Motor neuron (in vitro differentiated cells): Measurements from ENCODE around the gene LCN10. TPM values are rescaled to one million over a fixed set of nuclear protein-coding genes. Genes with fewer than 3 reads are reported as not detected.
"Not testable (repeated sequence)": the region's sequence is repeated elsewhere in the genome, so short reads cannot be mapped to it uniquely, and the experiment has no call there.

Experiments used
- ATAC-seq, 8 experiments: fragments of 200-7000 bp; cut with Tn5 transposase; replicated peaks in 6 of 8; 2 replicates each; pipeline ENCODE4 v1.8.0; 2021; ENCODE audit warnings: mild to moderate bottlenecking in 8 of 8, moderate library complexity in 8 of 8
- H3K27ac ChIP-seq, 2 donors: fragments of 250-450 bp; sonication (Bioruptor Pico); 2 replicates each; pipeline ENCODE4 v1.9.0; 2021; ENCODE audit warnings: antibody characterized with exemption in 2 of 2, mild to moderate bottlenecking in 2 of 2, moderate library complexity in 1 of 2
- H3K4me1 ChIP-seq, 2 donors: fragments of 250-450 bp; sonication (Bioruptor Pico); replicated peaks in 1 of 2; 2 replicates each; pipeline ENCODE4 v1.6.1; 2021; ENCODE audit warnings: antibody characterized with exemption in 2 of 2, mild to moderate bottlenecking in 2 of 2, moderate library complexity in 1 of 2
- H3K4me3 ChIP-seq, 5 donors: fragments of 250-450 bp; sonication (Bioruptor Pico); 2 replicates each; pipeline ENCODE4 v1.9.0; 2021; ENCODE audit warnings: antibody characterized with exemption in 5 of 5, mild to moderate bottlenecking in 5 of 5, moderate library complexity in 4 of 5
- WGBS, 10 experiments: fragments of 450-650 bp; shearing (Covaris generic); methylation state at CpG; one replicate each; pipeline ENCODE4 v1.0.0; 2022; 5-methylcytosine and 5-hydroxymethylcytosine counted together
- in situ Hi-C, 9 experiments: fragments of 400-800 bp; cut with MboI; loops; one replicate each; pipeline ENCODE4 v1.15.0; 2021; ENCODE audit warnings: low sequenced_read_pairs in 9 of 9, low pct_unique_long_range_greater_than_20kb in 2 of 9; ENCODE audit not compliant: unreplicated experiment in 9 of 9
- total RNA-seq, 8 experiments: library from RNA; unstranded; fragments of 300-600 nt; gene quantifications; 2 replicates each; pipeline versions ENCODE4 v1.2.3 to v1.2.4, GENCODE V29; 2022

The LCN10 gene
- total RNA-seq, 8 experiments from 2014 or later: 0.05 to 1.7 (median 0.38) TPM

DNA sequence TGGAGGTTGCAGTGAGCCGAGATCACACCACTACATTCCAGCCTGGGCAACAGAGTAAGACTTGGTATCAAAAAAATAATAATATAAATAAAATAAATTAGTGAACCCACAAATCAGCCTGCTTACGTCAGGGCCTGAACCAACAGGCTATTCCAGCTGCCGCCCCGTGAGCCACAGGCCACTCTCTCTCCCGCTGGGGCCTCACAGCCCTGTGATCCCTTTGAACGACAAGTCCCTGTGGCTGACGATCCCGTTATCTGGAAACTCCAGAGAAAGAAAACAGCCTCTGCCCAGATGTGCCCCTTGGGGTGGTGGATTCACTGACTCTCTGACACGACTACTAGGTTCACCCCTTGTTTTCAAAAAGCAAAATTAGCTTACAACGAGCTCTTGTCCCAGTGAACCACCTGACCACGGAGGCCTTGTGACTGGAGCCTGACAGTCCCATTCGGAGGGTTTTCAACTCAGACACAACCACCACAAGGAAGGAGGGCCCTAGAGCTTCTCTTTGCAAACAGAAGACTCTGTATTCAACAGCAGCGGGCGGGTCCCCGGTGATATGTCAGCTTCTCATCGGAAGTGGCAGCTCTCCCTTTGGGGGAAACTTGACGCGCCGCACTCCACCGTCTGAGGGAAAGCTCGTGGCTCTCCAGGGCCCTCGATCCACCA lies 34.8 kb downstream of the LCN10 start:
- no peak overlapping the region for H3K27ac ChIP-seq
- in situ Hi-C loops: no loop called here
- 63 to 83% (median 74%) methylated on average over 2 to 13 of the region's 22 CpGs; no CpG with 5 or more reads in 2 of the 10 experiments for WGBS, 10 experiments
- H3K4me3 ChIP-seq: no peak overlapping the region
- no peak for ATAC-seq
- peaks cover 0 to 9% of the 10 kb centered on the region in 2 donors for H3K4me1 ChIP-seq

DNA sequence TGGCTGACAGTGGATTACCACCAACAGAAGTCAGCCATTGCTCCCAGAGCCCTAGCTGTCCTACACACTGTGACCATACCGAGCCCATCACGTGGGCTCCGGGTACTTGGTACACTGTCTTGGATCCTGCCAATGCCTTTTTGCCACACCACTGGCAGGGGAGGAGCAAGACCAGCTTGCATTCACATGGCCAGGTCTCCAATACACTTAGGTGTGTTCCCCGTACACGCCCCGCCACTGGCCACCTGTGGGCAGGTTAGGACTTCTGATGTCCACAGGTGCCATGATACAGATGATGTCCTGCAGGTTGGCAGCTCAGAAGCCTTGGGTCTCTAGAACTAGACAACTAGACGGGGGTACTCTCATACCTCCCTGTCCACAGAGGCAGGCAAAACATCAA lies 35.7 kb downstream of the LCN10 start:
- no peak for ATAC-seq
- Histone ChIP-seq H3K27ac (no peak overlapping the region), H3K4me1 (peaks cover 0 to 9% of the 10 kb centered on the region in 2 donors), H3K4me3 (no peak overlapping the region)
- in situ Hi-C loops: no loop called here
- WGBS, 10 experiments: 87 to 91% methylated on average over 3 to 4 of the region's 7 CpGs; no CpG with 5 or more reads in 8 of the 10 experiments

GRCh38 chr9:136705564-136705963 lies 37.2 kb downstream of the LCN10 start:
- Histone ChIP-seq H3K4me1 (peaks cover 0 to 15% of the 10 kb centered on the region in 2 donors), H3K27ac (no peak overlapping the region), H3K4me3 (no peak overlapping the region)
- in situ Hi-C loops: no loop called here
- no peak for ATAC-seq
- WGBS, 10 experiments: 38 to 83% (median 66%) methylated on average over 2 to 6 of the region's 7 CpGs; no CpG with 5 or more reads in 4 of the 10 experiments

- in situ Hi-C loops, H3K4me3 ChIP-seq, H3K27ac ChIP-seq: not testable (repeated sequence)
- H3K4me1 ChIP-seq: peaks cover 0 to 15% of the 10 kb centered on the region in 2 donors
- peak in 1 of 8 experiments; percentile 35 for ATAC-seq
- WGBS, 10 experiments: 79 to 100% (median 86%) methylated on average over 1 to 7 of the region's 8 CpGs
Observed at GRCh38 chr9:136704741-136705140, 38.0 kb downstream of the LCN10 start.

DNA sequence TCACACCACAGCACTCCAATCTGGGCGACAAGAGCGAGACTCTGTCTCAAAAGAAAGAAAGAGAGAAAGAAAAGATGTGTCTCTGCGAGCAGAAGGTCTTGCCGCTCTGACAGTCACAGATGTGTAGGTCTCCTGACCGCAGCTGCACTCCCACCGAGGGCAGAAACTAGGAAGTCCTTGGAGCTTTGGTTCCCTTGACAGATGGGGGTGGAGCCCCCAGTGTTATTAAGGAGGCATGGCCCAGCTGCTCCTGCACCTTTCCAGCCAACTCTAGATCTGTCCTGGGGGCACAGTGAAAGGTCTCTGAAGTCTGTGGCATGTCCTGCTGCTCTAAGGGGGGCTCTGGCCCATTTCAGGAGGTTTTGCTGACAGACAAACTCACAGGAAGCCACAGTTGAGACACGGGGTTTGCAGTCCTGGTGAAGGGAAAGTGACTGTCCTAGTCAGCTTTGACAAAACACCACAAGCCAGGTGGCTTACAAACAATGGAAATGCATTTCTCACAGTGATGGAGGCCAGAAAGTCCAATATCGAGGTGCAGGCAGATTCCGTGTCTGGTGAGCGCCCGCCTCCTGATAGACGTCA lies 39.4 kb downstream of the LCN10 start:
- in situ Hi-C loops: no loop called here
- Histone ChIP-seq H3K27ac (no peak overlapping the region), H3K4me1 (peaks cover 0 to 19% of the 10 kb centered on the region in 2 donors), H3K4me3 (no peak overlapping the region)
- 10 to 69% methylated on average over 2 to 5 of the region's 12 CpGs; no CpG with 5 or more reads in 8 of the 10 experiments for WGBS, 10 experiments
- ATAC-seq: peak in 1 of 8 experiments; percentile 16

GRCh38 chr9:136701668-136702053 lies 41.1 kb downstream of the LCN10 start:
- ATAC-seq: peak in 2 of 8 experiments; percentile 8 to 17

GRCh38 chr9:136700959-136701667 lies 41.6 kb downstream of the LCN10 start:
- Histone ChIP-seq H3K4me1 (peaks cover 13 to 34% of the 10 kb centered on the region in 2 donors), H3K4me3 (no peak overlapping the region), H3K27ac (no peak overlapping the region)
- ATAC-seq: peak in 5 of 8 experiments; percentile 6 to 36 (median 9)
- WGBS, 10 experiments: 30 to 80% (median 50%) methylated on average over 1 to 17 of the region's 38 CpGs; no CpG with 5 or more reads in 3 of the 10 experiments
- in situ Hi-C loops: no loop called here

More at GRCh38 chr9:136701668-136702053, 41.1 kb downstream of the LCN10 start:
- 0 to 40% methylated on average over 1 to 2 of the region's 10 CpGs; no CpG with 5 or more reads in 8 of the 10 experiments for WGBS, 10 experiments
- H3K4me3 ChIP-seq: no peak overlapping the region
- in situ Hi-C loops: no loop called here
- H3K27ac ChIP-seq: no peak overlapping the region
- H3K4me1 ChIP-seq: peaks cover 9 to 29% of the 10 kb centered on the region in 2 donors

- WGBS, 10 experiments: 17 to 93% (median 78%) methylated on average over 1 to 5 of the region's 13 CpGs; no CpG with 5 or more reads in 3 of the 10 experiments
- in situ Hi-C loops: no loop called here
- Histone ChIP-seq H3K27ac (no peak overlapping the region), H3K4me3 (no peak overlapping the region), H3K4me1 (peaks cover 15 to 37% of the 10 kb centered on the region in 2 donors)
- ATAC-seq: no peak
Observed at GRCh38 chr9:136700304-136700703, 42.4 kb downstream of the LCN10 start.

DNA sequence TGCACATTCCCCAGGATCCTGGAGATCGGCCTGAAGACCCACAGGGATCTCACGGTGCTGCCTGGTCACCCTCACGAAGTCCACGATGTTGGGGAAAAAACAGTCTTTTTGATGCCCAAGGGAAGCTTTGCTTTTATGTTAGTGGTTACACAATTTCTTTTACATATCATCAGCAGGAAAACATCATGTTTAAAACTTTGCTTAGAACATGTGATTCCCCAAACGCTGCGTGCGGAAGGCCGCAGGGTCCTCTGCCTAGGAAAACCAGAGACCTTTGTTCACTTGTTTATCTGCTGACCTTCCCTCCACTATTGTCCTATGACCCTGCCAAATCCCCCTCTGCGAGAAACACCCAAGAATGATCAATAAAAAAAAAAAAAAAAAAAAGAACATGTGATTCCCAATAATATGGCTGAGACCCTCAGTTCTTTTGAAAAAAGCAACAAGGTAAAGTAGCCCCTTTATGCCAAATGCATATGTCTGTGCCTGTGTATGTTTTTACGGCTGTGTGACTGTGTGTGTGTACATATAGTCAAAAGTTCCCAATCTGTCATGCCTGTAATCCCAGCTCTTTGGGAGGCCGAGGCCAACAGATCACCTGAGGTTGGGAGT lies 44.0 kb downstream of the LCN10 start:
- Histone ChIP-seq H3K27ac (no peak overlapping the region), H3K4me3 (no peak overlapping the region), H3K4me1 (peaks cover 15 to 44% of the 10 kb centered on the region in 2 donors)
- ATAC-seq: no peak
- in situ Hi-C loops: no loop called here
- 20 to 88% (median 71%) methylated on average over 1 to 10 of the region's 11 CpGs; no CpG with 5 or more reads in 3 of the 10 experiments for WGBS, 10 experiments

DNA sequence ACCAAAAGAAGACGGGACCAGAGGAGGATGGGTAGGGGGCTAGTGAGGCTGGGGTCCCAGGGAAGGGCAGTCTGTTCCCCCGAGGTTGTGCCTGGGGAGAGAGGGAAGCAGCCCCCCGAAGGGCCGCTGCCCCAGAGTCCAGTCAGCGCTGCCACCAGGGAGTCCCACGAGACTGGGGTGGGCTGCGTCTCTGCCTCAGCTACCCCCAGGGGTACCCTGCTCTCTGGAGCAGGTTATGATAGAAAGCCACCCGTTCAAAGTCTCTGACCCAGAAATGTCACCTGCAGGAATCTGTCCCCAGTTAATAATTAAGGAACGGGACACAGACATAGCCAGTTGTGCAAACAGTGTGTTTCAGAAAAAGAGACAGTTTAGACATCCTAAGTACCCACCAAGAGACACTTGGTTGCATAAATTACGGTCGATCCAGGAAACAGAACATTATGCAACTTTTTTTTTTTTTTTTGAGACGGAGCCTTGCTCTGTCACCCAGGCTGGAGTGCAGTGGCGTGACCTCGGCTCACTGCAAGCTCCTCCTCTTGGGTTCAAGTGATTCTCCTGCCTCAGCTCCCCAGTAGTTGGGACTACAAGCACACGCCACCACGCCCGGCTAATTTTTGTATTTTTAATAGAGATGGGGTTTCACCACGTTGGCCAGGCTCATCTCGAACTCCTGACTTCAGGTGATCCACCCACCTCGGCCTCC lies 44.8 kb downstream of the LCN10 start:
- Histone ChIP-seq H3K27ac (peak overlapping the region in 1 of 2 donors; percentile 9), H3K4me3 (no peak overlapping the region), H3K4me1 (peaks cover 15 to 39% of the 10 kb centered on the region in 2 donors)
- no peak for ATAC-seq
- in situ Hi-C loops: no loop called here
- 18 to 89% (median 67%) methylated on average over 2 to 10 of the region's 20 CpGs; no CpG with 5 or more reads in 1 of the 10 experiments for WGBS, 10 experiments

DNA sequence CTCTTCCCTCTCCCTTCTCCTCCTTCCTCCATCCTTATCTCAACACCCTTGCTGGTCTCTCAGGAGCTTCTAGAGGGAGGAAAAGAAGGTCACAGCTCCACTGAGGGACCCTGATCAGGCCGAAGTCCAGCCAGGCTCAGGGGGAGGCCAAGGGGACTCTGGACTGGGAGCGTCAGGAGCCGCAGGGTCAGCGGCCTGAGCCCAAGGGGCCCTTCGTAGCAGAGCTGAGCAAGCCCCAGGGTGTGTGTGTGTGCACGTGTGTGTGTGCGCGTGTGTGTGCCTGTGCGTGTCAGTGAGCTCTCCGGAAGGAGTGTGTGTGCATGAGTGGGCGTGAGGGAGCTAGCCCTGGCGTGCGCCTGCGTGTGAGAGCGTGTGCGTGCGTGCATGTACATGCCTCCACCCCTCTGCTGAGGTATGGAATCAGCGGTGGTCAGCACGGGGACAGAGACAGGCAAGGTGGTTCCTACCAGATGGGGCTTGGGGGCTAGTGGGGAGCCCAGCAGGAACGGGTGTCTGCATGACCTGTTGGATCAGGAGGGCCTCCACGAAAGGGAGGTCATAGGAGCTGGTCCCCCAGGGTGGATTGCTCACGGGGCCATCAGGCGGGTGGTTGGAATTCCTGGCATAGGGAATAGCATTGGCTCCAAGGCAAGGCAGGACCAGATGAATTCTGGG lies 45.5 kb downstream of the LCN10 start:
- 72 to 80% methylated on average over 2 to 3 of the region's 23 CpGs; no CpG with 5 or more reads in 8 of the 10 experiments for WGBS, 10 experiments
- peak in 5 of 8 experiments; percentile 2 to 51 (median 35) for ATAC-seq
- in situ Hi-C loops: no loop called here

GRCh38 chr9:136696502-136696901 lies 46.2 kb downstream of the LCN10 start:
- Histone ChIP-seq H3K4me1 (peaks cover 15 to 47% of the 10 kb centered on the region in 2 donors), H3K4me3 (no peak overlapping the region), H3K27ac (peak overlapping the region in 1 of 2 donors; percentile 53)
- peak in 4 of 8 experiments; percentile 9 to 40 (median 24) for ATAC-seq
- in situ Hi-C loops: no loop called here
- 80% methylated on average over 2 of the region's 9 CpGs; no CpG with 5 or more reads in 9 of the 10 experiments for WGBS, 10 experiments

More for the DNA sequence above, 45.5 kb downstream of the LCN10 start:
- Histone ChIP-seq H3K4me1 (peaks cover 15 to 39% of the 10 kb centered on the region in 2 donors), H3K27ac (peak overlapping the region in 1 of 2 donors; percentile 9), H3K4me3 (no peak overlapping the region)
